GM21737 (cell line): Measurements from ENCODE around the gene MLC1.

ENCODE experiments used
- ATAC-seq: cut with Tn5 transposase; IDR thresholded peaks from one replicate; pipeline ENCODE4 v1.9.1; 2021; ENCODE audit warnings: mild to moderate bottlenecking, moderate library complexity; ENCODE audit not compliant: unreplicated experiment

The MLC1 gene

DNA sequence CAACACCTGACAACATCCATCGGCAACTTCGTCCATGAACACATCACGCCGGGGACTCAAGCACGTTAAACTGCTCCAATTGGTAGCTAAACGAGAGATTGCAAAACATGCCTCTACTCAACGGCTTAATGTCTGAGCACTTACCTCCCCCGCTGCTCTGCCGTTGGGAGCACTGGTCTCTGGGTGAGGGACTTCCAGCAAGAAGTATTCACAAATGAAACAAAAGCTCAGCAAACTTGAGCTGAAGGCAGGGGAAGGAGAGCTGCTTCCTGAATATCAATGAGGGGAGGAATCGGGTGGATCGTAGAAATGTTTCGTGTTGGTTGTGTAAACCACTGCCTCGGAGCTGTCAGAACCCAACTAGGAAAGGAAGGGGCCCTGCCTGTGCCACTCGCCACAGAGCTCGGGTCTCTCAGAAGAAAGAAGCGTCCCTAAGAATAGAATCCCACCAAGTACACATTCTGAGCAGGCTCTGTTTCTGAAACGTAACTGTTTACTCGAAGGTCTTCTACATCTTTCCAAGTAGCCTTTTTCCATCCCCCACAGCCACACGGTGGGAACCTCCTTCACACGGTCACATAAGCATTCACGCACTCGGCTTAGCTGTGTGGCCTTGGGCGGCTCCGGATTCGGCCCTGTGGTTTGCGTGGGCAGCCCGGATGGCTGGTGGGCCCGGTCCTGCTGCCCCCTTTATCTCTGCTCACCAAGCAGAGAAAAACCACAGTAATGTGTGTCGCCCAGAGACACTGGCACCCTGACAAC lies at the start of gene MLC1:
Gene MLC1 (minus strand): TSS at position 216 of the 762 bp plus-strand sequence. CDS start 524 bp downstream, outside the sequence.
- no peak for ATAC-seq

DNA sequence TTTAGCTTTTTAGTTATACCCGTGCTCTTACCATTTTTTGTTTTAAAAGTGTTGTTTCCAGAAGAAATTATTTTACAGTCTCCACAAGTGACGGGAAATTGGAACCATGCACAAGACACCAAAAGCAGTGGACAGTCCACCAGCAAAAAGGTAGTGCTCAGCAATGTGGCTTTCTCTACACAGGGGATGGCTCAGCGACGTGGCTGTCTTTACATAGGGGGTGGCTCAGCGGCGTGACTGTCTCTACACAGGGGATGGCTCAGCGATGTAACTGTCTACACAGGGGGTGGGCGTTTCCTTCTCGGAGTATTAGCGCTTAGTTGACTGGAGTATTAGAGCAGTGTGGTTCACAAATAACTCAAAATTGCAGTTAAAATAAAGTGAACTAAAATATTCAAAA lies 49.3 kb upstream of the MLC1 start:
- no peak for ATAC-seq

DNA sequence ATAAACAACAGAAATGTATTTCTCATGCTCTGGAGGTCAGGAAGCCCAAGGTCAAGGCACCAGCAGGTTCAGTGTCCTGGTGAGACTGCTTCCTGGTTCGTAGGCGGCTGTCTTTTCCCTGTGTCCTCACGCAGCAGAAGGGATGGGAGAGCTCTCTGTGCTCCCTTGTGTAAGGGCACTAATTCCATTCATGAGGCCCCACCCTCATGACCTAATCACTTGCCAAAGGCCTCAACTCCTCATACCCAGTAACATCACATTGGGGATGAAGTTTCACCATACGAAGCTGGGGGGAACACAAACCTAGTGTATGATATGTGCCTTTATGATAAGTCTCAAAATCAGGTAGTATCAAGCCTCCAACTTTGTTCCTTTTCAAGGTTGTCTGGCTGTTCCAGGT lies 46.7 kb upstream of the MLC1 start:
- no peak for ATAC-seq

DNA sequence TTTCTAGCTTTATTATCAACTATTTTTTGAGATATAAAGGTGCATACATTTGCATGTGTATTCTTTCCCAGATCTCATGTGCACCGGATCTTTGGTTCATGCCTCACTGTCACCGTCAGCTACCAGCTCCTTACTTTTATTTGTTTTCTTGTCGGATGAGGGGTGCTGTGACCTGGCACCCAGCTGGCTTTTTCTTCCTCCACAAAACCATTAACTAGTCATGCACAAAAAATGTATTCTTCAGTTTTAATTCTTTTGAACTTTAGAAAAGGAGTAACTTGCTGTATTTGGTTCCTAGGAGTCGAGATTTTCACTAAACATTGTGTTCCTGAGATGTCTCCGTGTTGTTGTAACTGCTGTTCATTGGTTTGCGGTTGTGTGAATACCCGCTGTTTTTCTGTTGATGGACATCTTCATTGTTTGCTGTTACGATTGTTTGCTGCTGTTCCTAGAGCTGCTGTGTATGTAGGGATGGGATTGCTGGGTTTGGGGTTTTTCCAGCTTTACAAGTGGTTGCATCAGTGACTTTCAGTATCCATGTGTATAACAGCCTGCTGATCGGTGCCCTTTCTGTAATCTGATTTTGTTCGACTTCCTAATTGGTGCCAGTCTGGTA lies 44.0 kb upstream of the MLC1 start:
- ATAC-seq: no peak

DNA sequence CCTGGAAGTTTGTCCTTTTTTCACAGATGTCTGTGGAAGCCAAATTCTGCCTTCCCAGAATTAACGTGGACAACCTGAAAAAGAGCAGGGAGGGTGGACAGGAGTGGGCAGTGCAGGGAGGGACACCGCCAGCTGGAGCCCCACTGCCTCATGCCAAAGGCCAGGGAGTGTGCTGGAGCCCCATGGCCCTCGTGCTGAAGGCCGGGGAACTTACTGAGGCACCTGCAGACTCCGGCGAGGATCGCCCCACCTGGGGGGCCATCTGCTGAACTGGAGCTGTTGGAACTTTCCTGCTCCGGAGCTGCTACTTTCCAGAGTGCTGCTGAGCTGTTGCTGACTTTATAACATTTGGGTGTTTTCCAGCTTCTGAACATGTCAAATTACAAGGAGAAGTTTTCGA lies 39.8 kb upstream of the MLC1 start:
- ATAC-seq: no peak

DNA sequence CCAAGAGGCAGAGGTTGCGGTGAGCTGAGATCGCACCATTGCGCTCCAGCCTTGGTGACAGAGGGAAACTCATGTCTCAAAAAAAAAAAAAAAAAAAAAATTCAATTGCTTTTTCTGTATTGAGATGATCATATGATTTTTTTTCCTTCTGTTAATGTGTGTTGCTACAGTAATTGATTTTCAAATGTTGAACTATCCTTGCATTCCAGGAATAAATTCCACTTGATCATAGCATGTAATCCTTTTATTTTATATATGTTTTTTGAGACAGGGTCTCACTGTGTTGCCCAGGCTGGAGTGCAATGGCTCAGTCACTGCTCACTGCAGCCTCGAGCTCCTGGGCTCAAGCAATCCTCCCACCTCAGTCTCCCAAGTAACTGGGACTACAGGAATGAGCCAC lies 37.9 kb upstream of the MLC1 start:
- ATAC-seq: no peak

DNA sequence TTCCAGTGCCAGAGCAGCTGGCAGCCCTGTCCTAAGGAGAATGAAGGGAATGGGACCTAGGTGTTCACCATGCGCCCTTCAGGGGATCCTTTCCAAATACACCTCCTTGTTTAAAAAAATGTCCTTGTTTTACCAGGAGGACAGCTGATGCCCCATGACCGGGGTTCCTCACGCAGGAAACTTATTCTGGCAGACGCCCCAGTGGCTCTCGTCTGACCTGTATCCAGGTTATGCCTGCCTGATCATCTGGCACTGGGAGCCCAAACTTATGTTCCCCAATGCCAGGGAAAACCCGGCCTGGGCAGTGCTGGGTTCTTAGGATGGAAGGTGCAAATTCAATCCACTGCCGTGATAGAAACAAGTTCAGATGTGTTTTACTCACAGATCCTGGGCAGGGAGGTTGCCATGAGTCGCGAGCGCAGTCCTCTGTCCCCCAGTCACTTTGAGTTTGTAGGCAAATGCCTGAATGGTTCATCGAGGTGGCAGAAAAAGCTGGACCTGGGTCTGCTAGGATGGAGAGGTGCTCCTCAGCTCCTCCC lies 36.0 kb upstream of the MLC1 start:
- no peak for ATAC-seq

DNA sequence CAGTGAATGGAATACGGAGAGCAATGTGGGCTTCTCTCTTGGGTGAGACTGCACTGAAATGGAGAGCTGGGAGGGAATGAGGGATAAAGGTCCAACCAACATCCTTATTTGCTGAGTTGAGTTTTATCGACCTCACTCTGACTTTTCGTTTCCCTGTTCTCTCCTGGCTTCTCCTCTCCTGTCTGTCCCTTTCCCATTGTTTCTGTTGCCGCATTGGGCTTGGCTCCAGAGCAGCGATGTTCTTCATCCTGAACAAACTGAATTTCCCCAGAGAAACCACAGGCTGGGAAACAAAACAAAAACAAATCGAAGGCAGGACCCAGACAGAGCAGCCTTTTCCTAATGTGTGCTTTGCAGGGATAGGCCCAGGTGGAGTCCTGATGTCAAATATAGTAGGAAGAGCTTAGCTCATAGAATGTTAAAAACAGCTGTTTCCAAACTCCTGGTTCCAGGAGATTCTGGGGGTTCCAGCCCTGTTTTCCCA lies 34.6 kb upstream of the MLC1 start:
- no peak for ATAC-seq

DNA sequence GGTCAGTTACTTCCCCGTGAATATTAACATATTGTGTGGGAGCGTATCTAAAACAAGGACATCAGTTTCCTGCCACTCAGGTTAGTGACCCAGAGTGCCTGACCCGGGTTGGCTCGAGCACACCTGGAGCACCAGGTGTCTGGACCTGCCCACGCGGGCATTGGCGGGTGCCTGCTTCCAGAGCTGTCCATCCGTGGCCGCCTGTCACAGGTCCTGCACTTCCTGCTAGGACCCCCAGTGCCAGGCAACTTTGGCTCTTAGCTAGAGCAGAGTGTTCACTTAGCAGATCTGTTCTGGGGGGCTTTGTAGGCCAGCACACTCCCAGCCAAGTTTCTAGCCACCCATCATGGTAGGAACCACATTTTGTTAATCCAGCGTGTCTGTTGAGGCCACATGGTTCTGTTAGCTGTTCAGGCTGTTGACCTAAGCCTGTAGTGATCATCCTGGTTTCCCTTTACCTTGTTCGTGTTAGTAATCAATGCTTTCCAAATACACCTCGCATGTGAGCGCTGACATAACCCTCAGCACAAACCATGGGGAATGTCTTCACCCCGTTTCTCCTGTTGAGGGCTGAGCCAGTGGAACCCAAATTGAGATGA lies 34.0 kb upstream of the MLC1 start:
- ATAC-seq: no peak

DNA sequence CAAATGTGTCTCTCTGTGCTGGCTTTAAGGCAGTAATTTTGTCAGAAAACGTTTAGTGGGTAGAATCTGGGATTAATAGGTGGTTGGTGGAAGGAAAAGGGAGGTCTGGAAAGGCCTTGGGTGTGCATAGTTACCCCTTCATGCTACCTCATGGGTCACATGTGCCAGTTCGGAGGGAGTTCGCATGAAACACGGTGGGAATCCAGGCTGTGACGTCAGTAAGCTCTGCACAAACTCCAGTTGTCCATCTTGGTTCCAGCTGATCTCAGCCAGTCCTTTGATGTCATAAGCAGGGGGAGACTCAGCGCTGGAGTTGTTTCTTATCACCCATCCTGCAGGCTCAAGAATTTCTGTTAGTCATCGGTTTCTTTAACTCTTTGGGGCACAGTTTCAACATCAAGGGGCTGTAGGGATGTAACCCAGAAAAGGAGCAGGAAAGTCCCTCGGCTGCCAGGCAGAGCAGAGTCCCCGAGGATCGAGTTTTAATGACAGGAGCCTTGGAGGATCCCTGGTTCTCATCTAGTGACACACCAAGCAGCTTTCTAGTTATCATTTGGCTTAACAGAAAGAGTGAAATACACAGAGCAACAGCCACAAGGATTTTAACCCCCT lies 33.4 kb upstream of the MLC1 start:
- no peak for ATAC-seq

DNA sequence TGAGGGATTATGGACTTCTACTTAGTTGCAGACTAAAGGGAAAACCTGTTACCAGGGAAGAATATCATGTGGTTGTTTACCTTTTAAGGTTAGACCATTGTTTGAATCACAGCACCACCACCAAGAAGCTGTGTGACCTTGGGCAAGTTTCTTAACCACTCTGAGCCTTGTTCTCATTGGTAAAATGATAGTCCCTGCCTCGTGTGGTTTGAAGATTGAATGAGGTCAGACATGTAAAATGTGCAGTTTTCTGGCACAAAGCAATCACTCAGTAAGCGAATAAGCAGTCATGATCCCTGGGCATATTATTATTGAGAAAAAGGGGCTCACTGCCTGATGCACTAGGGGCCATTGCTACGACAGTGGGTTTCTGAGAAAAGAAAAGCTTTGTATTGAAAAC lies 32.9 kb upstream of the MLC1 start:
- no peak for ATAC-seq

DNA sequence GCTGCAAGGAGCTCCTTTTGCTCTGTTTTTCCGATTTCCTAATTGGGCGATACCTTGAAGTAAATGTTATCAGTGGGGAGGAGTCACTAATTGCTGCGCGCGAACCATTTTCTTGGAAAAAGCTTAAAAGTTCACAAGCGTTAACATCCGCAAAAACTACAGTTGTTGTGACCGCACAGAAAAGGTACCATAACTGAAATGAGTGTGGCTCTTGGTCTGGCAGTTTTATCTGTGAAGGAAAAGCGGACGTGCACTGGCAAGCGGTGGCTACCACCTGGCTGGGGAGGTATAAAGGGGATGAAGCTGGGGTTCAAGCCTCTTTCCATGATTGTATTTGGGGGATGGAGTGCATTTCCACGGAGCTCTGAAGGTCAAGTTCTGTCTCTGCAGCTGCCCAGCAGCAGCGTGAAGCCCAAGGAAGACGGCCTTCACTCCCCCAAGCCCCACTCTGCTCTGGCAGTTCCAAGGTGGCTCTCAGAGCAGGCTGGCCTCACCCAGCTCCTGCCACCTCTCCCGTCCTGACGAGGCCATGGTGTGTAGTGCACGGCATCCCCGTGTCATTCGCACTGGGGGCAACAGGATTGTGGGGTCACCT lies 32.0 kb upstream of the MLC1 start:
- no peak for ATAC-seq

DNA sequence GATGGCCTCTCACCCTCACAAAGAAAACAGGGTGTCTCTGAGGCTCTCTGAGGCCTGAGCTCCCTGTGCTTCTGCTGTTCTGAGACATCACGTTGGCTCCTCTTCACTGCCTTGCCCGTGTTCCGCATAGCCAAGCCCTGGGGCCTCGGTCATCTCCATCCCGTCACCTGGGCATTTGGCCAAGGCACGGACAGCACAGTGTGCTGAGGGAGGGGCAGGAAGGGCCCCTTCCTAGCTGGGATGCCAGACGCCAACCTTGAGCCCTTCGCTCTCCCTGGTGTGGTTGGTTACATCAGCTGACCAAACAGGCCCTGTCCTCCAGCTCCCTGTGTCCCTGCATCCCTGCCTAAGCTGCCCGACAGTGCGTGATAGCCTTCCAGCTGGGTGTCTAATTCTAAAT lies 30.5 kb upstream of the MLC1 start:
- ATAC-seq: no peak

DNA sequence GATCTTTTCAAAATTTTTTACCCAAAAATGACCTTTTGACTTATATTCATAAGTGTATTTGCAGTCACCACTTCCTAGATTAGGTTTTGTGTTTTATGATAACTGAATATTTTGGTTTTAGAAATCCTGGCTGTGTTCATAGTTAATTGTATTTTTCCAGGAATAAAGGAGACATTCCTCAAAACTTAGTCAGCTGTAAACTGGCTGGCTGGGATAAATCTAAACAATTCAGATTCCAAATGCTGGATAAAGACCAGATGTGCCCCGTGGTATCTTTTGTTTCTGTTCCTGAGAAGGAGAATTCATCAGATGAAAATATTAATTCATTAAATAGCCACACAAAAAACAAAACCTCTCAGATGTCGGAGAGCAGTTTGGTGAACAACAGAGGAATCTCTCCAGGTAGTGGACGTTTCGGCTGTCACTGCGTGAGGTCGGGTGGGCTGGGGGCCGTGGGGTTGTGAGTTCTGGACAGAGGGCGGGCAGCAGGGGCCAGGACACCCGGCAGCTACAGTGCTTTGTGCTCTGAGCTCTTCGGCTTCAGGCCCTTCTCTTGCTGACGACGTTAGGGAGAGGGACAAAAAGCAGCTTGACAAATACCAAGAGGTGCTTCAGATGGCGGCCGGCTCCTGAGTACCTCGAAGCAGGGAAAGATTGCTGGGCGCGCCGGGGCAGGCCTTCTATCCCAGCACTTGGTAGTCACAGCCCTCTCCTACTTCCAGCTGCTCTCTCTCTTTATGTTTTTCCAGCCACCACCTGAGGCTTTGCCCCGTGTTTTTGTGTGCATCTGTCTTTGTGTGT lies 29.2 kb upstream of the MLC1 start:
- no peak for ATAC-seq

DNA sequence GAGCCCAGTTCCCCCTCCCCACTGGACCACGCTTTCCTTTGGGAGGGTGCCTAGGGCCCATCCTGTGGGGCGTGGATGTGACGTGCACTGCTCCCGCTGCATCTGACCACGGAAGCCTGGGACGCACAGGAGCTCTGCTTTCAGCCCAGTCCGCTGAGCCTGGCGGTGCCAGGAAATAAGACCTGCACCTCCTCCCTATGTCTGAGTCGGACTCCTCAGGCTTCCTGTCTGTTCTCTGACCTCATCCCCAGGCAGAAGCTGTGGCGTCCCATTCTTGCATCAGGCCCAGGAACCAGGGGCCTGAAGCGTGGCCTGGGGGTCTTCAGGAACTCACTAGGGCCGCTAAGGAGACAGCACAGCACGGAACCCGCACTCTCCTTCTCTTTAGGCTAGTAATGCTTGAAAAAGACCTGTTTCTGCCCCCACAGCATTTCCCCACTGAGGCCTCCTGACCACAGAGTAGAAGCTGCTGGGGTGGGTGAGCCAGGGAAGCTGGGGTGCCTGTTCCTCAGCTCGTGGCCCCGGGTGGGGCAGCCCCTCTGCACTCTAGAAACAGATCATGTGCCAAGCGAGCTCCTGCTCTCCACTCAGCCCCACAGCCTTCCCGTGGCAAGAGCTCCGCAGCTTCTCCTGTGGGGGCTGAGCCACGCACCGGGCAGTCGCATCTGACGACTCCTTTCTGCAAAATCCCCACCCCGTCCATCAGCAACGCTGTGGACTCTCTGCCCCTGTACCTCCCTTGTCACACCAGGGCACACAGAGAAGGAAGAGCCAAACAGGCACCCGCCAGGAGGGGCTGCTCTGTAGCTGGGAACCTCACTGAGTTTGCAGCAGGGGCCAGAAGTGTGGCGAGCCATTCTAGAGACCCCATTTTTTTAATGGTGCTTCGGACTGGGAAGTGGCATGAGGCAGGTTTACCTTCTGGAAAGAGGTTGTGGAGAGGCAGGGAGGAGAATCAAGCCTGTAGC lies 27.2 kb upstream of the MLC1 start:
- ATAC-seq: no peak

DNA sequence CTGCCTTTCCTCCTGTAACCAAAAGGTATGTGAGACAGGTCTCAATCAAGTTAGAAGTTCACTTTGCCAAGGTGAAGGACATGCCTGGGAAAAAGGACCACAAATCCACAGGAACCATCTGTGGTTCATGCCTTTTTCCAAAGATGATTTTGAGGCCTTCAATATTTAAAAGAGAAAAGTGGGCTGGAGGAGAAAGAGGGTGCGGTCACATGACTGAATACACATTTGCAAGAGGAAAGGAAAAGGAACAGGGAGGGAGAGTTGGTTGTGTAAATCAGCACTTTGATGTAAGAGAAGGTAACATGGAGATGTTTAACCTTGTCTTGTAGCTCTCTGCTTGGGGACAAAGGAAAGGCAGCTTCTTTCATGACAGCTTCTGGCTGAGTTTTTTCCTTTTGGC lies 25.8 kb upstream of the MLC1 start:
- ATAC-seq: no peak

DNA sequence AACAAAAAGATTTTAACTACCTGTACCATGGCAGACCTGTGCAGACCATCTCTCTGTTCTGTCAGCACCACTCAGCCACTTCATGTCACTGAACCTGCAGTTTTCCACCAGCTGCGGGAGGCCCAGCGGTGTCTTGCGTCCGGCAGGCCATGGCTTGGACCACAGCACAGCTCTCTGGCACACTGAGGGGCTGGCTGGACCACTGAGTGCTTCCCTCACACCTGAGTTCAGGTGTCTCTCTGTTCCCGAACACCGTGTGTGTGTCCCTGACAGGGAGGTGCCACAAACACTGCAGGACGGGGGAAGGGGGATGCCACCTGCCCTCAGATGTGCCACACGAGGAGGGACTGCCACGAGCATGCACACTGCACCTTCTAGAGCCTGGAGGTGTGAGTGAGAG lies 22.3 kb upstream of the MLC1 start:
- no peak for ATAC-seq

DNA sequence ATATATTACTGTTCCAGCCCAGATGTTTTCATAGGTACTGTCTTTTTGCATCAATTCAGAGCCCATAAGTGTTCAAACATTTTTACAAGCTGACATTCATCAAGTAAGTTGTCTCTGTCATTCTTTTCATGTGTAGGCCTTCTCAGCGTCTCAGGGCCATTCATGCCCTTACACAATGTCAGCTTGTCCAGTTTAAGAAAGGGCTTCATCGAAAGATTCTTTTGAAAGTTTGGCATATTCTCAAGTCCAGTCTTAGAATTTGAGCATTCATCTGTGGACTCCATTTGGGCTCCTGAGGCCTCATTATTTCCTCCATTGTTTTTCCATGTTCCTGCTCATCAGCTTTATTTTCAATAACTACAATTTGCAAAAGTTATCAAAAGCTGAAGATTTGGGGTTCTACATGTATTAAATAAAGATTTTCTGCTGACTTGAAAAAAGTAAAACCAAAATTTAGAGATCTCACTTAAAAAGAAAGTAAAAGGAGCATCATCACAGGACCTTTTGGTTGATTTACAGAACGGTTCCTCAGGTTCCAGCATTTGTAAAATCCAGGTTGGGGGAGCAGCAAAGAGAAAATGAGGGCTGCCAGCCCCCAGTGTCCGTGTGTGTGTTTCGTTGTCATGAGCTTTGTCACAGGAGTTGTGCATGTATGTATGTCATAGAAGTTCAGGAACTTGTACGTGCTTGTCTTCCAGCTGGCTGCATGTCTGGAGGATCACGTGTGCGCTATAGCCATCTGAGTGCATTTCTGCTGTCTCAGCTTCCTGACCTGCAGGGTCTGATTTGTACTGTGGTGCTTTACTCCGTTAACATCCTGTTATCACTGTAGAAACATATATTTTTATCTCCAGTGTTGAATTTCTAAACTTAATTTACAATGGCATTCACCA lies 20.2 kb upstream of the MLC1 start:
- ATAC-seq: no peak
